Activated CD4-positive, alpha-beta T cell treated with anti-CD3 and anti-CD28 coated beads, Interleukin-2, amount 10 ng/mL, durations not matched to agents 24 days and 14 days (primary cell): ENCODE results near the gene VEGFC. TPM values are rescaled to one million over a fixed set of nuclear protein-coding genes. Genes with fewer than 3 reads are reported as not detected.

ENCODE experiments used
- DNase-seq: peaks from one replicate; pipeline ENCODE4 v3.0.0; 2022
- H3K27ac Mint-ChIP-seq: one replicate; pipeline ENCODE4 v1.8.0; 2022; ENCODE audit warnings: mild to moderate bottlenecking, mixed read lengths
- H3K27me3 Mint-ChIP-seq: one replicate; pipeline ENCODE4 v1.8.0; 2022; ENCODE audit warnings: mixed read lengths
- H3K36me3 Mint-ChIP-seq: one replicate; pipeline ENCODE4 v1.8.0; 2022; ENCODE audit warnings: low read depth, mild to moderate bottlenecking, mixed read lengths
- H3K4me1 Mint-ChIP-seq: one replicate; pipeline ENCODE4 v1.8.0; 2021; ENCODE audit warnings: mixed read lengths
- H3K4me3 Mint-ChIP-seq: one replicate; pipeline ENCODE4 v1.8.0; 2022; ENCODE audit warnings: mild to moderate bottlenecking, moderate library complexity, mixed read lengths
- H3K9me3 Mint-ChIP-seq: one replicate; pipeline ENCODE4 v1.8.0; 2021; ENCODE audit warnings: mixed read lengths
- intact Hi-C: fragments of 100-400 bp; cut with micrococcal nuclease; formaldehyde crosslinking; loops from one replicate; pipeline ENCODE4 v1.15.1; 2023
- total RNA-seq: library from RNA; stranded (reverse); gene quantifications from 2 replicates; pipeline ENCODE4 v1.2.3, GENCODE V29; 2022

VEGFC gene
- total RNA-seq, 1 donor from 2014 or later: not detected

GRCh38 chr4:176762661-176763308 lies 29.9 kb downstream of the VEGFC start:
- DNase-seq: no peak
- intact Hi-C loops: no loop called here
- Mint-ChIP-seq H3K27me3 (no peaks in the 10 kb centered on the region), H3K36me3 (no peaks in the 10 kb centered on the region), H3K4me3 (no peak overlapping the region), H3K9me3 (no peaks in the 10 kb centered on the region), H3K27ac (no peak overlapping the region), H3K4me1 (no peaks in the 10 kb centered on the region)

GRCh38 chr4:176761872-176762271 lies 30.9 kb downstream of the VEGFC start:
- intact Hi-C loops: no loop called here
- H3K36me3 Mint-ChIP-seq: no peaks in the 10 kb centered on the region
- H3K4me1 Mint-ChIP-seq: no peaks in the 10 kb centered on the region
- no peaks in the 10 kb centered on the region for H3K9me3 Mint-ChIP-seq
- H3K27ac Mint-ChIP-seq: no peak overlapping the region
- no peak for DNase-seq
- H3K4me3 Mint-ChIP-seq: no peak overlapping the region
- H3K27me3 Mint-ChIP-seq: no peaks in the 10 kb centered on the region

GRCh38 chr4:176760471-176760870 lies 32.3 kb downstream of the VEGFC start:
- H3K27me3 Mint-ChIP-seq: no peaks in the 10 kb centered on the region
- no peaks in the 10 kb centered on the region for H3K9me3 Mint-ChIP-seq
- DNase-seq: no peak
- intact Hi-C loops: no loop called here
- H3K4me1 Mint-ChIP-seq: no peaks in the 10 kb centered on the region
- no peak overlapping the region for H3K4me3 Mint-ChIP-seq
- H3K36me3 Mint-ChIP-seq: no peaks in the 10 kb centered on the region
- no peak overlapping the region for H3K27ac Mint-ChIP-seq

- no peaks in the 10 kb centered on the region for H3K9me3 Mint-ChIP-seq
- H3K36me3 Mint-ChIP-seq: no peaks in the 10 kb centered on the region
- no peak overlapping the region for H3K27ac Mint-ChIP-seq
Observed at GRCh38 chr4:176758731-176759130, 34.0 kb downstream of the VEGFC start.

GRCh38 chr4:176758323-176758722 lies 34.4 kb downstream of the VEGFC start:
- no peak for DNase-seq
- Mint-ChIP-seq H3K9me3 (no peaks in the 10 kb centered on the region), H3K4me3 (no peak overlapping the region), H3K36me3 (no peaks in the 10 kb centered on the region), H3K27me3 (no peaks in the 10 kb centered on the region), H3K4me1 (no peaks in the 10 kb centered on the region), H3K27ac (no peak overlapping the region)
- intact Hi-C loops: no loop called here

More at GRCh38 chr4:176758731-176759130, 34.0 kb downstream of the VEGFC start:
- intact Hi-C loops: no loop called here
- Mint-ChIP-seq H3K4me1 (no peaks in the 10 kb centered on the region), H3K4me3 (no peak overlapping the region), H3K27me3 (no peaks in the 10 kb centered on the region)
- DNase-seq: no peak

- H3K27me3 Mint-ChIP-seq: no peaks in the 10 kb centered on the region
- H3K27ac Mint-ChIP-seq: no peak overlapping the region
- intact Hi-C loops: no loop called here
- H3K9me3 Mint-ChIP-seq: no peaks in the 10 kb centered on the region
- H3K4me1 Mint-ChIP-seq: no peaks in the 10 kb centered on the region
- H3K4me3 Mint-ChIP-seq: no peak overlapping the region
- no peaks in the 10 kb centered on the region for H3K36me3 Mint-ChIP-seq
- no peak for DNase-seq
Observed at GRCh38 chr4:176755613-176756012, 37.1 kb downstream of the VEGFC start.

GRCh38 chr4:176755001-176755400 lies 37.7 kb downstream of the VEGFC start:
- Mint-ChIP-seq H3K27ac (no peak overlapping the region), H3K9me3 (no peaks in the 10 kb centered on the region), H3K4me3 (no peak overlapping the region), H3K4me1 (no peaks in the 10 kb centered on the region), H3K27me3 (no peaks in the 10 kb centered on the region), H3K36me3 (no peaks in the 10 kb centered on the region)
- intact Hi-C loops: no loop called here
- DNase-seq: no peak

GRCh38 chr4:176753049-176753448 lies 39.7 kb downstream of the VEGFC start:
- H3K9me3 Mint-ChIP-seq: no peaks in the 10 kb centered on the region
- H3K36me3 Mint-ChIP-seq: no peaks in the 10 kb centered on the region
- DNase-seq: no peak
- H3K4me3 Mint-ChIP-seq: no peak overlapping the region
- H3K4me1 Mint-ChIP-seq: no peaks in the 10 kb centered on the region
- no peaks in the 10 kb centered on the region for H3K27me3 Mint-ChIP-seq
- intact Hi-C loops: no loop called here
- no peak overlapping the region for H3K27ac Mint-ChIP-seq

- Mint-ChIP-seq H3K36me3 (no peaks in the 10 kb centered on the region), H3K27ac (no peak overlapping the region), H3K9me3 (no peaks in the 10 kb centered on the region), H3K4me1 (no peaks in the 10 kb centered on the region), H3K27me3 (no peaks in the 10 kb centered on the region), H3K4me3 (no peak overlapping the region)
- intact Hi-C loops: no loop called here
- no peak for DNase-seq
Observed at GRCh38 chr4:176752191-176752749, 40.5 kb downstream of the VEGFC start.

GRCh38 chr4:176751061-176751460 lies 41.7 kb downstream of the VEGFC start:
- Mint-ChIP-seq H3K4me3 (no peak overlapping the region), H3K36me3 (no peaks in the 10 kb centered on the region), H3K27me3 (no peaks in the 10 kb centered on the region), H3K27ac (no peak overlapping the region), H3K9me3 (no peaks in the 10 kb centered on the region), H3K4me1 (no peaks in the 10 kb centered on the region)
- intact Hi-C loops: no loop called here
- no peak for DNase-seq

GRCh38 chr4:176746846-176747245 lies 45.9 kb downstream of the VEGFC start:
- intact Hi-C loops: no loop called here
- Mint-ChIP-seq H3K4me3 (no peak overlapping the region), H3K27ac (no peak overlapping the region), H3K4me1 (no peaks in the 10 kb centered on the region), H3K36me3 (no peaks in the 10 kb centered on the region), H3K9me3 (no peaks in the 10 kb centered on the region), H3K27me3 (no peaks in the 10 kb centered on the region)
- DNase-seq: no peak

- Mint-ChIP-seq H3K36me3 (no peaks in the 10 kb centered on the region), H3K9me3 (no peaks in the 10 kb centered on the region), H3K4me3 (no peak overlapping the region), H3K27ac (no peak overlapping the region), H3K4me1 (no peaks in the 10 kb centered on the region), H3K27me3 (no peaks in the 10 kb centered on the region)
- DNase-seq: no peak
- intact Hi-C loops: no loop called here
Observed at GRCh38 chr4:176745902-176746301, 46.8 kb downstream of the VEGFC start.

- no peaks in the 10 kb centered on the region for H3K9me3 Mint-ChIP-seq
- no peaks in the 10 kb centered on the region for H3K36me3 Mint-ChIP-seq
- H3K4me1 Mint-ChIP-seq: no peaks in the 10 kb centered on the region
- DNase-seq: no peak
- H3K27ac Mint-ChIP-seq: no peak overlapping the region
- no peaks in the 10 kb centered on the region for H3K27me3 Mint-ChIP-seq
- H3K4me3 Mint-ChIP-seq: no peak overlapping the region
- intact Hi-C loops: no loop called here
Observed at GRCh38 chr4:176744091-176744490, 48.6 kb downstream of the VEGFC start.

- intact Hi-C loops: no loop called here
- Mint-ChIP-seq H3K9me3 (no peaks in the 10 kb centered on the region), H3K4me3 (no peak overlapping the region), H3K27me3 (no peaks in the 10 kb centered on the region), H3K4me1 (no peaks in the 10 kb centered on the region), H3K36me3 (no peaks in the 10 kb centered on the region), H3K27ac (no peak overlapping the region)
- DNase-seq: no peak
Observed at GRCh38 chr4:176742211-176742610, 50.5 kb downstream of the VEGFC start.

GRCh38 chr4:176741253-176741652 lies 51.5 kb downstream of the VEGFC start:
- intact Hi-C loops: no loop called here
- no peak overlapping the region for H3K27ac Mint-ChIP-seq
- no peak for DNase-seq
- no peaks in the 10 kb centered on the region for H3K36me3 Mint-ChIP-seq
- H3K4me3 Mint-ChIP-seq: no peak overlapping the region
- no peaks in the 10 kb centered on the region for H3K9me3 Mint-ChIP-seq
- no peaks in the 10 kb centered on the region for H3K27me3 Mint-ChIP-seq
- no peaks in the 10 kb centered on the region for H3K4me1 Mint-ChIP-seq
